Endodermal cell (in vitro differentiated cells): ENCODE measurements around the gene CLEC4F. TPM values are rescaled to one million over a fixed set of nuclear protein-coding genes. Genes with fewer than 3 reads are reported as not detected.

Source experiments
- DNase-seq: peaks from one replicate; pipeline ENCODE4 v3.0.0-alpha.2; 2017
- H3K27ac ChIP-seq: 2 replicates; pipeline ENCODE4 v1.5.1; 2013; ENCODE audit warnings: mild to moderate bottlenecking, low read depth, low read length, moderate library complexity
- H3K27me3 ChIP-seq: 2 replicates; pipeline ENCODE4 v1.6.1; 2013; ENCODE audit warnings: mild to moderate bottlenecking, low read length, moderate library complexity; ENCODE audit not compliant: insufficient read depth, control insufficient read depth, poor library complexity, severe bottlenecking
- H3K36me3 ChIP-seq: 2 replicates; pipeline ENCODE4 v1.7.0; 2013; ENCODE audit warnings: mild to moderate bottlenecking, low read length, moderate library complexity; ENCODE audit not compliant: control insufficient read depth, insufficient read depth
- H3K4me1 ChIP-seq: one replicate; pipeline ENCODE4 v1.7.0; 2013; ENCODE audit warnings: low read length; ENCODE audit not compliant: control insufficient read depth, insufficient read depth
- H3K4me3 ChIP-seq: 2 replicates; pipeline ENCODE4 v1.5.1; 2013; ENCODE audit warnings: mild to moderate bottlenecking, low read length, moderate library complexity
- H3K9ac ChIP-seq: 2 replicates; pipeline ENCODE4 v1.6.1; 2013; ENCODE audit warnings: mild to moderate bottlenecking, low read length, moderate library complexity; ENCODE audit not compliant: poor library complexity, severe bottlenecking; ENCODE audit errors: extremely low read depth
- H3K9me3 ChIP-seq: 2 replicates; pipeline ENCODE4 v1.6.1; 2013; ENCODE audit warnings: mild to moderate bottlenecking, low read length, moderate library complexity; ENCODE audit not compliant: control insufficient read depth
- H3K27ac Mint-ChIP-seq: 2 replicates; pipeline ENCODE4 v1.8.0; 2020; ENCODE audit warnings: mixed read lengths
- H3K27me3 Mint-ChIP-seq: 2 replicates; pipeline ENCODE4 v1.8.0; 2021; ENCODE audit warnings: mild to moderate bottlenecking, mixed read lengths; ENCODE audit not compliant: insufficient read depth
- H3K36me3 Mint-ChIP-seq: 2 replicates; pipeline ENCODE4 v1.8.0; 2020; ENCODE audit warnings: low read depth, mixed read lengths
- H3K4me1 Mint-ChIP-seq: 2 replicates; pipeline ENCODE4 v1.8.0; 2020; ENCODE audit warnings: mixed read lengths
- H3K4me3 Mint-ChIP-seq: 2 replicates; pipeline ENCODE4 v1.8.0; 2020; ENCODE audit warnings: mild to moderate bottlenecking, moderate library complexity, mixed read lengths
- H3K9me3 Mint-ChIP-seq: 2 replicates; pipeline ENCODE4 v1.8.0; 2020; ENCODE audit warnings: mild to moderate bottlenecking, mixed read lengths
- WGBS, 2 experiments: methylation state at CpG; one replicate each; pipeline versions ENCODE4 v1.1.5 to v1.1.7; 2013; ENCODE audit warnings: missing lambda C conversion rate in 2 of 2, mixed read lengths in 1 of 2; ENCODE audit not compliant: insufficient coverage in 1 of 2, insufficient read length in 1 of 2; 5-methylcytosine and 5-hydroxymethylcytosine counted together
- total RNA-seq, 2 donors: library from RNA; stranded (reverse); fragmentation: NEBNext Ultra II Directional in 1 of 2; extraction: Animal tissue kit (Norgen Biotek cat#: 25700) in 1 of 2; gene quantifications; 2 replicates in 1 of 2; 3 replicates in 1 of 2; pipeline ENCODE4 v1.2.1, GENCODE V29; 2021
- TF ChIP-seq, protein P1 (sequence below): fragments of 200-600 bp; sonication (generic); conservative IDR thresholded peaks from 2 replicates; pipeline ENCODE4 v1.5.0; 2021; ENCODE audit warnings: antibody characterized with exemption, mild to moderate bottlenecking

The CLEC4F gene
- total RNA-seq, 2 donors from 2014 or later: not detected

DNA sequence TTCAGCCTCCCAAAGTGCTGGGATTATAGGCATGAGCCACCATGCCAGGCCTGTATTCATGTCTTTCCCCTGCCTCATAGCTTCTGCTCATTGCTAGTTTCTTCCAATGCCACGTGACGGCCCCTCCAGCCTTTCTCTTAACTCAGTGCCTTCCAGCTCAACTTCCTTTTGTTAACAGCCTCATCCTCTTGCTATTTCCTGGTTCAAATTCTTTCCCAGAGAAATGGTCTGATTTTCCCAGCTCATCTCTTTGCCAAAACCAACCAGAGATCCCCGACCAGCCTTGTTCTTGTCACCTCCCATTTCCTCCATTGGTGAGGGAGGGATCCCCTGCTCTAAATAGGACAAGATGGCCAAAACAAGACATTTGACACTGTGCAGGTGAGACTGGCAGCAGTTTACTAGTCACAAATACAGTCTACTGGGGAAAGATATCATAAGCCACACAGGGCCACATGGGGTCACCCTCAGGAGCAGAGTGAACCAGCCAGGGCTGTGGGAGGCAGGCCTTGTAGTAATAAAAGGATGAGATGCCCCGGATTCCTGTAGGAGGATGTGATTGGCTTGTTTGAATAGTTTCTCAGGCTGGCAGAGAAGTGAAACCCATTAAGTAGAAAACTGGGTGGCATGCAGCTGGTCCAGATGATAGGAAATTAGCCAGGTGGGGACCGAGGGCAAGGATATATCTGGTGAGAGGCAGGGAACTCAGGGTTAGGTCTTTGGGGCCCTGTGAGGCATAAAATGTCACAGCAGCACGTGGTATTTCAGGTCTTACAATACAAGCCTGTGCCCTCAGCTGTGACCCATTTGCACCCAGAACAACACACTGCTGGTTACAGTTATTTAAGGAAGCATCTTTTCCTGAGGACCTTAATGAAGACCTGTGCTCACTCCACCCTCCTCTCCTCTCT is 8.8 kb upstream of the CLEC4F start:
- no peak for DNase-seq
- TF ChIP-seq, protein P1, sequence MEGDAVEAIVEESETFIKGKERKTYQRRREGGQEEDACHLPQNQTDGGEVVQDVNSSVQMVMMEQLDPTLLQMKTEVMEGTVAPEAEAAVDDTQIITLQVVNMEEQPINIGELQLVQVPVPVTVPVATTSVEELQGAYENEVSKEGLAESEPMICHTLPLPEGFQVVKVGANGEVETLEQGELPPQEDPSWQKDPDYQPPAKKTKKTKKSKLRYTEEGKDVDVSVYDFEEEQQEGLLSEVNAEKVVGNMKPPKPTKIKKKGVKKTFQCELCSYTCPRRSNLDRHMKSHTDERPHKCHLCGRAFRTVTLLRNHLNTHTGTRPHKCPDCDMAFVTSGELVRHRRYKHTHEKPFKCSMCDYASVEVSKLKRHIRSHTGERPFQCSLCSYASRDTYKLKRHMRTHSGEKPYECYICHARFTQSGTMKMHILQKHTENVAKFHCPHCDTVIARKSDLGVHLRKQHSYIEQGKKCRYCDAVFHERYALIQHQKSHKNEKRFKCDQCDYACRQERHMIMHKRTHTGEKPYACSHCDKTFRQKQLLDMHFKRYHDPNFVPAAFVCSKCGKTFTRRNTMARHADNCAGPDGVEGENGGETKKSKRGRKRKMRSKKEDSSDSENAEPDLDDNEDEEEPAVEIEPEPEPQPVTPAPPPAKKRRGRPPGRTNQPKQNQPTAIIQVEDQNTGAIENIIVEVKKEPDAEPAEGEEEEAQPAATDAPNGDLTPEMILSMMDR: no peak
- Histone ChIP-seq H3K4me1 (no peaks in the 10 kb centered on the region), H3K27me3 (peaks cover 6% of the 10 kb centered on the region), H3K36me3 (no peaks in the 10 kb centered on the region), H3K9me3 (no peaks in the 10 kb centered on the region), H3K9ac (no peak overlapping the region), H3K27ac (no peak overlapping the region), H3K4me3 (no peak overlapping the region)
- Mint-ChIP-seq H3K9me3 (no peaks in the 10 kb centered on the region), H3K36me3 (no peaks in the 10 kb centered on the region), H3K27me3 (peaks cover 34% of the 10 kb centered on the region), H3K4me3 (no peak overlapping the region), H3K4me1 (no peaks in the 10 kb centered on the region), H3K27ac (no peak overlapping the region)
- 89 to 91% methylated on average over 5 to 6 of the region's 6 CpGs for WGBS, 2 experiments

DNA sequence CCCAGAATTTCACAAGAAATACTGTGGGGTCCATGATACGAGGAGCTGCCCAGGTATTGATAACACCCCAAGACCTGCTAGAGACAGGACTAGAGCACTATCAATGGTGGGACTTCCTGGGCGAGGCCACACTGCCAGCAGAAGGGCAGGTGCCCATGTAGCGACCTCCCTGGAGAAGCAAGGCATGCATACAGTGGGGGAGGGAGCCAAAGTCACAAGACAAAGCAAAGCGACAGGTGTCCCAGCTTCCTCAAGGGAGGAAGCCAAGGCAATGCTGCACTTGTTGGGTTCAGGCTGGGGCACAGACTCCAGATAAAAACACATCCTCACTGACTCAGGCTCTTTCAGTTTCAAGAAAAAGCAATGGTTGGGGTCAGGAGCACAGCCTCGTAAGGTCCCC is 7.7 kb upstream of the CLEC4F start:
- 84 to 91% methylated on average over 3 to 5 of the region's 5 CpGs for WGBS, 2 experiments
- H3K27me3 ChIP-seq: peaks cover 6% of the 10 kb centered on the region
- Mint-ChIP-seq H3K27me3 (peaks cover 27% of the 10 kb centered on the region), H3K36me3 (no peaks in the 10 kb centered on the region), H3K27ac (no peak overlapping the region), H3K4me1 (no peaks in the 10 kb centered on the region), H3K4me3 (no peak overlapping the region), H3K9me3 (no peaks in the 10 kb centered on the region)
- no peak overlapping the region for H3K4me3 ChIP-seq
- H3K9me3 ChIP-seq: no peaks in the 10 kb centered on the region
- no peak for DNase-seq
- TF ChIP-seq, protein P1: no peak
- no peak overlapping the region for H3K27ac ChIP-seq
- no peaks in the 10 kb centered on the region for H3K36me3 ChIP-seq
- no peak overlapping the region for H3K9ac ChIP-seq
- no peaks in the 10 kb centered on the region for H3K4me1 ChIP-seq

DNA sequence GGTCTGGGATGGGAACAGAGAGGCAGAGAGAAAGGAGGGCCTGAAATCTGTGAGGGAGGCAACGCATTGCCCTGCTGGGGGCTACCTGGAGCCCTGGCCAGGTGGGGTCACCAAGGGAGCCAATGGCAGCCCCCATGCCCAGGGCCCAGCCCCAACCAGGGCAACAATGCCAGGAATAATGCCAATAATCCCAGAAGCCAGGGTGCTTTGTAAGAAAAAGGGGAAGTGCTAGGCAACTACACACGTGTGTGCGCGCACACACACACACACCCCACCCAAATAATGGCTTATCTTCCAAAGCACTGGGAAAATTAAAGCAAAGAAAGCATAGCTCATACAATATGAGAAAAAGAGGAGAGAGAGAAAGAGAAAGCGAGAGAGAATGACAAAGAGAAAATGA is 7.0 kb upstream of the CLEC4F start:
- DNase-seq: no peak
- no peak overlapping the region for H3K9ac ChIP-seq
- no peak overlapping the region for H3K27ac ChIP-seq
- H3K9me3 Mint-ChIP-seq: no peaks in the 10 kb centered on the region
- no peaks in the 10 kb centered on the region for H3K4me1 Mint-ChIP-seq
- H3K4me3 Mint-ChIP-seq: no peak overlapping the region
- peaks cover 6% of the 10 kb centered on the region for H3K27me3 ChIP-seq
- no peaks in the 10 kb centered on the region for H3K9me3 ChIP-seq
- peaks cover 30% of the 10 kb centered on the region for H3K27me3 Mint-ChIP-seq
- H3K27ac Mint-ChIP-seq: no peak overlapping the region
- TF ChIP-seq, protein P1: no peak
- no peaks in the 10 kb centered on the region for H3K4me1 ChIP-seq
- 94 to 100% methylated on average over 1 of the region's 5 CpGs for WGBS, 2 experiments
- H3K4me3 ChIP-seq: no peak overlapping the region
- H3K36me3 Mint-ChIP-seq: no peaks in the 10 kb centered on the region
- H3K36me3 ChIP-seq: no peaks in the 10 kb centered on the region
